Measurements from ENCODE around the gene MAP3K4. TPM values are rescaled to one million over a fixed set of nuclear protein-coding genes. Genes with fewer than 3 reads are reported as not detected.
"Not testable (repeated sequence)": the region's sequence is repeated elsewhere in the genome, so short reads cannot be mapped to it uniquely, and the experiment has no call there.

The MAP3K4 gene
- total RNA-seq, 1 donor from 2014 or later: 41.3 TPM

DNA sequence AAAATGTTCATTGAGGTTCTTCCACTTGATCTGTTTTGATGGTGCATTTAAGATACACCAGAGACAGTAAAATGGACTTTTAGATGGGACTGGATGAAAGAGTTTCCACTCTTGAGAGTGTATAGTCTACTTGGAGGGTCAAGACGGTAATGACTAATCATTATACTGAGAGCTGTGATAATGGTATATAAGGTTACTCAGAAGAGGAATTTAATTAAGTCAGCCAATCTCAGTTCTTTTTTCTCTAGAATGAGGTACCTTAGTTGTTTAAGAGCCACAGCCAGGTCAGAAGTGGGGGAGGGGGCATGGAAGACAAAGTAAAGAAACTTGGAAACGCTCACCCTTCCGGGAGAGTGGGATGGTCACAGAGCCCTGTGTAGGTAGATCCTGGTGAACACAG is 123.9 kb downstream of the MAP3K4 start:
- no peak for FAIRE-seq
- Histone ChIP-seq H3K27me3 (ENCODE audit: control insufficient read depth, insufficient read depth, low read length) (no peaks in the 10 kb centered on the region), H3K36me3 (ENCODE audit: control insufficient read depth, insufficient read depth, low read length) (peaks cover 12% of the 10 kb centered on the region), H3K4me3 (ENCODE audit: low read depth, low read length) (no peak overlapping the region)
- DNase-seq (ENCODE audit: low read depth): no peak
- TF ChIP-seq, protein P1, sequence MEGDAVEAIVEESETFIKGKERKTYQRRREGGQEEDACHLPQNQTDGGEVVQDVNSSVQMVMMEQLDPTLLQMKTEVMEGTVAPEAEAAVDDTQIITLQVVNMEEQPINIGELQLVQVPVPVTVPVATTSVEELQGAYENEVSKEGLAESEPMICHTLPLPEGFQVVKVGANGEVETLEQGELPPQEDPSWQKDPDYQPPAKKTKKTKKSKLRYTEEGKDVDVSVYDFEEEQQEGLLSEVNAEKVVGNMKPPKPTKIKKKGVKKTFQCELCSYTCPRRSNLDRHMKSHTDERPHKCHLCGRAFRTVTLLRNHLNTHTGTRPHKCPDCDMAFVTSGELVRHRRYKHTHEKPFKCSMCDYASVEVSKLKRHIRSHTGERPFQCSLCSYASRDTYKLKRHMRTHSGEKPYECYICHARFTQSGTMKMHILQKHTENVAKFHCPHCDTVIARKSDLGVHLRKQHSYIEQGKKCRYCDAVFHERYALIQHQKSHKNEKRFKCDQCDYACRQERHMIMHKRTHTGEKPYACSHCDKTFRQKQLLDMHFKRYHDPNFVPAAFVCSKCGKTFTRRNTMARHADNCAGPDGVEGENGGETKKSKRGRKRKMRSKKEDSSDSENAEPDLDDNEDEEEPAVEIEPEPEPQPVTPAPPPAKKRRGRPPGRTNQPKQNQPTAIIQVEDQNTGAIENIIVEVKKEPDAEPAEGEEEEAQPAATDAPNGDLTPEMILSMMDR (IDR thresholded peaks at IDR 0.05; ENCODE audit: insufficient read depth, low read length, severe bottlenecking): no peak

DNA sequence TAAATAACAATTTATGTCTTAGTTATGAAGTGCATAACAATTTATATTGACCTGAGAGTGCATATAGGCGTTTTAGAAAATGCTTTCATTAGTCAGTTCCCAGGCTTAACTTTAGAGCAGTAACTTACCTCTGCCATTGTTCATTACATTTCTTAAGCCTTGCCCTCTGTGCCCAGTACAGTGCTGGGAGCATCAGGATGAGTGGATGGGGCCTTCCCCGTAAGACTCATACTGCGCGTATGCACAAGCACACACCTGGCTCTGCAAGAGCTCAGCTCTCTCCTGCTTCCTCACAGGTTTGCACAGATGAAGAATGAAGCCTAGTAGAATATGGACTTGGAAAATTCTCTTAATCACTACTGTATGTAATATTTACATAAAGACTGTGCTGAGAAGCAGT is 125.0 kb downstream of the MAP3K4 start:
- no peak for DNase-seq (ENCODE audit: low read depth)
- no peak for FAIRE-seq
- H3K4me3 ChIP-seq (ENCODE audit: low read depth, low read length): no peak overlapping the region
- peaks cover 6% of the 10 kb centered on the region for H3K36me3 ChIP-seq (ENCODE audit: control insufficient read depth, insufficient read depth, low read length)
- no peaks in the 10 kb centered on the region for H3K27me3 ChIP-seq (ENCODE audit: control insufficient read depth, insufficient read depth, low read length)
- TF ChIP-seq, protein P1 (IDR thresholded peaks at IDR 0.05; ENCODE audit: insufficient read depth, low read length, severe bottlenecking): no peak

DNA sequence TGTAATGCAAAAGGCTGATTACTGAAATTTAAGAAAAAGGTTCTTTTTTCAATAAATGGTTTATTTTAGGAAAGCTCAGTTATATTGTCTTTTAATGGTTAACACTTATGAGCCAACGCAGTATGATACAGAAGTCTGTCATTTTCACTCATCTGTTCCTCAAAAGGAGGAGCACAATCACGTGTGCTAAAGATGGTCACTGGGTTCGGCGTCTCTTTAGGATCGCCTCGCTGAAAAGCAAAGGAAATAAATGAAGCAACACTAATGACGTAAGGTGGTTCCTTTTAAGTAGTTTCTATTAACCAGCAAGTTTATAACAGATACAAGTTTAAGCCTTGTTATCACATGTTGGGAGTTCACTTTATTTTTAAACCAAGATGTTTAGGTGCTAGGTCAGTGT is 125.7 kb downstream of the MAP3K4 start:
- DNase-seq (ENCODE audit: low read depth) (no peak), FAIRE-seq (no peak)
- Histone ChIP-seq H3K4me3 (ENCODE audit: low read depth, low read length) (no peak overlapping the region), H3K36me3 (ENCODE audit: control insufficient read depth, insufficient read depth, low read length) (peaks cover 3% of the 10 kb centered on the region), H3K27me3 (ENCODE audit: control insufficient read depth, insufficient read depth, low read length) (no peaks in the 10 kb centered on the region)
- TF ChIP-seq, protein P1 (IDR thresholded peaks at IDR 0.05; ENCODE audit: insufficient read depth, low read length, severe bottlenecking): no peak

DNA sequence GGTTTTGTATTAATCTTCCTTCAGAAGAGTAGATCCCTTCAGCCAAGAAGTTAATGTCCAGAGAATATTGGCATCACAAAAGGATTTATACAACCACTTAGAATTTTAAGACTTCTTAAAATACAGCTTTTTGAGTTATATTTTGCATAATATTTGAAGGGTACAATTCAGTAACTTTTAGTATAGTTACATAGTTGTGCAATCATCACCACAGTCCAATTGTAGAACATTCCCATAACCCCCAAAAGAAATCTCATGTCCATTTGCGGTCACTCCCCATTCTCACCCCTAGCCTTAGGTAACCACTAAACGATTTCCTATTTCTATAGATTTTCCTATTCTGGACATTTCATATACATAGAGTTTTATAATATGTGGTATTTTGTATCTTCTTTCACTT is 126.4 kb downstream of the MAP3K4 start:
- no peaks in the 10 kb centered on the region for H3K27me3 ChIP-seq (ENCODE audit: control insufficient read depth, insufficient read depth, low read length)
- H3K36me3 ChIP-seq (ENCODE audit: control insufficient read depth, insufficient read depth, low read length): peaks cover 2% of the 10 kb centered on the region
- TF ChIP-seq, protein P1 (IDR thresholded peaks at IDR 0.05; ENCODE audit: insufficient read depth, low read length, severe bottlenecking): no peak
- DNase-seq (ENCODE audit: low read depth) (no peak), FAIRE-seq (no peak)
- H3K4me3 ChIP-seq (ENCODE audit: low read depth, low read length): no peak overlapping the region

DNA sequence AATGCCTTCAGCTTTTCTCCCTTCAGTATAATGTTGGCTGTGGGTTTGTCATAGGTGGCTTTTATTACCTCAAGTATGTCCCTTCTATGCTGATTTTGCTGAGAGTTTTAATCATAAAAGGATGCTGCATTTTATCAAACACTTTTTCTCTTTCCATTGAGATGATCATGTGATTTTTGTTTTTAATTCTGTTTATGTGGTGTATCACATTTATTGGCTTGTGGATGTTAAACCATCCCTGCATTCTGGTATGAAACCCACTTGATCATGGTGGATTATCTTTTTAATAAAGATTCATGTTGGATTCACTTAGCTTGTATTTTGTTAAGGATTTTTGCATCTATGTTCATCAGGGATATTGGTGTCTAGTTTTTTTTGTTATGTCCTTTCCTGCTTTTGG is 131.8 kb downstream of the MAP3K4 start:
- not testable (repeated sequence) for H3K36me3 ChIP-seq (ENCODE audit: control insufficient read depth, insufficient read depth, low read length); H3K4me3 ChIP-seq (ENCODE audit: low read depth, low read length); DNase-seq (ENCODE audit: low read depth); H3K27me3 ChIP-seq (ENCODE audit: control insufficient read depth, insufficient read depth, low read length); FAIRE-seq

DNA sequence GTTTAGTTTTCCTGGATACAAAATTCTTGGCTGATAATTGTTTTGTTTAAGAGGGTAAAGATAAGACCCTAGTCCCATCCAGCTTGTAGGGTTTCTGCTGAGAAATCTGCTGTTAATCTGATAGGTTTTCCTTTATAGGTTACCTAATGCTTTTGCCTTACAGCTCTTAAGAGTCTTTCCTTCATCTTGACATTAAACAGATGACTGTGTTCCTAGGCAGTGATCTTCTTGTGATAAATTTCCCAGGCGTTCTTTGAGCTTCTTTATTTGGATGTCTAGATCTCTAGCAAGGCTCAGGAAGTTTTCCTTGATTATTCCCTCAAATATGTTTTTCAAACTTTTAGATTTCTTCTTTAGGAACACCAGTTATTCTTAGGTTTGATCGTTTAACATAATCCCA is 134.0 kb downstream of the MAP3K4 start:
- no peak for DNase-seq (ENCODE audit: low read depth)
- FAIRE-seq: no peak
- Histone ChIP-seq H3K36me3 (ENCODE audit: control insufficient read depth, insufficient read depth, low read length) (no peaks in the 10 kb centered on the region), H3K27me3 (ENCODE audit: control insufficient read depth, insufficient read depth, low read length) (no peaks in the 10 kb centered on the region), H3K4me3 (ENCODE audit: low read depth, low read length) (no peak overlapping the region)
- TF ChIP-seq, protein P1 (IDR thresholded peaks at IDR 0.05; ENCODE audit: insufficient read depth, low read length, severe bottlenecking): no peak
